T1000 (cell line): Measurements from ENCODE around the gene ADAMTS12.
"Not testable (repeated sequence)": the region's sequence is repeated elsewhere in the genome, so short reads cannot be mapped to it uniquely, and the experiment has no call there.

Experiments used
- DNase-seq: peaks from one replicate; lab custom pipeline; 2025; ENCODE audit warnings: mixed read lengths; lab: John Stamatoyannopoulos, UW

The ADAMTS12 gene

GRCh38 chr5:33582417-33582816 is 309.4 kb downstream of the ADAMTS12 start:
- no peak for DNase-seq

- DNase-seq = no peak
Observed at GRCh38 chr5:33579789-33580188, 312.0 kb downstream of the ADAMTS12 start.

- DNase-seq = no peak
Observed at GRCh38 chr5:33579152-33579551, 312.6 kb downstream of the ADAMTS12 start.

GRCh38 chr5:33576726-33577590 is 314.8 kb downstream of the ADAMTS12 start:
- DNase-seq = no peak

GRCh38 chr5:33565324-33565723 is 326.5 kb downstream of the ADAMTS12 start:
- DNase-seq = no peak

- no peak for DNase-seq
Observed at GRCh38 chr5:33563983-33564908, 327.5 kb downstream of the ADAMTS12 start.

GRCh38 chr5:33563530-33563929 is 328.3 kb downstream of the ADAMTS12 start:
- no peak for DNase-seq

GRCh38 chr5:33558489-33558888 is 333.3 kb downstream of the ADAMTS12 start:
- no peak for DNase-seq

- DNase-seq = no peak
Observed at GRCh38 chr5:33557605-33558004, 334.2 kb downstream of the ADAMTS12 start.

- DNase-seq = no peak
Observed at GRCh38 chr5:33556330-33557328, 335.2 kb downstream of the ADAMTS12 start.

GRCh38 chr5:33549982-33550567 is 341.7 kb downstream of the ADAMTS12 start:
- no peak for DNase-seq

- DNase-seq = not testable (repeated sequence)
Observed at GRCh38 chr5:33539790-33540189, 352.0 kb downstream of the ADAMTS12 start.

GRCh38 chr5:33539212-33539611 is 352.6 kb downstream of the ADAMTS12 start:
- no peak for DNase-seq

- no peak for DNase-seq
Observed at GRCh38 chr5:33538201-33538600, 353.6 kb downstream of the ADAMTS12 start.

GRCh38 chr5:33537240-33537639 is 354.6 kb downstream of the ADAMTS12 start:
- no peak for DNase-seq

- no peak for DNase-seq
Observed at GRCh38 chr5:33536802-33537201, 355.0 kb downstream of the ADAMTS12 start.

- DNase-seq = no peak
Observed at GRCh38 chr5:33531824-33532223, 360.0 kb downstream of the ADAMTS12 start.

- no peak for DNase-seq
Observed at GRCh38 chr5:33531037-33531298, 360.8 kb downstream of the ADAMTS12 start.

GRCh38 chr5:33530183-33531036 is 361.4 kb downstream of the ADAMTS12 start:
- no peak for DNase-seq

- DNase-seq = no peak
Observed at GRCh38 chr5:33527696-33528095, 364.1 kb downstream of the ADAMTS12 start.
